GM12878 (cell line): ENCODE data around the gene FOS.

Source experiments
- CBX5 ChIP-seq: sonication (generic); IDR thresholded peaks from 2 replicates; pipeline ENCODE4 v1.6.1; 2016; ENCODE audit warnings: low read depth, moderate library complexity, mild to moderate bottlenecking, inconsistent platforms
- CHD2 ChIP-seq: IDR thresholded peaks from 2 replicates; pipeline ENCODE4 v1.6.1; 2011; ENCODE audit warnings: low read depth, low read length, improper control_type of control experiment, borderline replicate concordance
- EZH2 ChIP-seq: IDR thresholded peaks from 2 replicates; pipeline ENCODE4 v1.6.1; 2012; ENCODE audit warnings: low read depth, mild to moderate bottlenecking, control low read depth, inconsistent platforms, low read length, borderline replicate concordance; ENCODE audit not compliant: control insufficient read depth
- MTA3 ChIP-seq: IDR thresholded peaks from 2 replicates; pipeline ENCODE4 v1.6.1; 2012; ENCODE audit warnings: low read length, inconsistent platforms, borderline replicate concordance
- NFIC ChIP-seq: IDR thresholded peaks from 2 replicates; pipeline ENCODE4 v1.6.1; 2012; ENCODE audit warnings: low read depth, mild to moderate bottlenecking, inconsistent platforms, low read length, moderate library complexity
- NFYB ChIP-seq: IDR thresholded peaks from 2 replicates; pipeline ENCODE4 v1.6.1; 2011; ENCODE audit warnings: low read depth, mild to moderate bottlenecking, low read length, improper control_type of control experiment, moderate library complexity; ENCODE audit not compliant: insufficient read depth
- NR2C1 ChIP-seq: fragments of 450-650 bp; IDR thresholded peaks from 2 replicates; pipeline ENCODE4 v1.6.1; 2017; ENCODE audit warnings: antibody characterized with exemption, mild to moderate bottlenecking, moderate library complexity
- POLR2A ChIP-seq: IDR thresholded peaks from 2 replicates; pipeline ENCODE4 v1.6.1; 2011; ENCODE audit warnings: low read depth, mild to moderate bottlenecking, low read length
- SMC3 ChIP-seq: IDR thresholded peaks from 2 replicates; pipeline ENCODE4 v1.6.1; 2011; ENCODE audit warnings: low read length, improper control_type of control experiment, borderline replicate concordance
- SUPT20H ChIP-seq: IDR thresholded peaks from 2 replicates; pipeline ENCODE4 v1.6.1; 2011; ENCODE audit warnings: low read depth, mild to moderate bottlenecking, low read length, moderate library complexity, borderline replicate concordance; ENCODE audit not compliant: control insufficient read depth
- TAF1 ChIP-seq: IDR thresholded peaks from 2 replicates; pipeline ENCODE4 v1.6.1; 2011; ENCODE audit warnings: mild to moderate bottlenecking, low read depth, low read length, borderline replicate concordance
- ZNF274 ChIP-seq: IDR thresholded peaks from one replicate; pipeline ENCODE4 v1.8.0; 2011; ENCODE audit not compliant: insufficient read length, insufficient read depth
- TF ChIP-seq, protein P1 (sequence below): fragments of 450-650 bp; IDR thresholded peaks from 2 replicates; pipeline ENCODE4 v1.6.1; 2017; ENCODE audit warnings: antibody characterized with exemption, mild to moderate bottlenecking, moderate library complexity
- TF ChIP-seq, protein P2 (sequence below), 3 experiments: IDR thresholded peaks in 2 of 3; conservative IDR thresholded peaks in 1 of 3; 2 replicates each; pipeline ENCODE4 v1.5.1; 2011; ENCODE audit warnings: low read depth in 3 of 3, low read length in 3 of 3, mild to moderate bottlenecking in 3 of 3, control low read depth in 2 of 3, moderate library complexity in 2 of 3, inconsistent platforms in 1 of 3, mixed read lengths in 1 of 3; ENCODE audit not compliant: control insufficient read depth in 2 of 3, insufficient read depth in 1 of 3; ENCODE audit errors: extremely low read depth in 1 of 3

DNA sequence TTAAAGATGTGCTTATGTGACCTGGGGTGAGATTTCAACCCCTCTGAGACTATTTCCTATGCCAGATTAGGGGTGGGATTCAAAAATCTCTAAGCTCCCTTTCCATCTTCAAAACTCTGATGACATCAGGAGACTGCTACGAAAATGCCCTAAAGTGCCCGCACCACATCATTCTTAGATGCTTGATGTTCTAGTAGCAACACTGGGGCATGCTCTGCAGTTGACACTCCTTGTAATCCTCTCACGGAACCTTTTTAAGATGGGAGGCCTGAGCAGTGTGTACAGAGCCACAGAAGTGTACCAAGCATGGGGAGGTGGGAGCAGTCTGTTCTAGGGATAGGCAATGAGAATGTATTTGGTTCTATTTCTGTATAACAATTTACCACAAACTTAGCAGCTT lies 12.2 kb downstream of the FOS start:
- TF ChIP-seq NFIC (no peak), EZH2 (no peak), MTA3 (no peak), TAF1 (no peak), CBX5 (no peak), NR2C1 (no peak), SUPT20H (no peak), CHD2 (no peak), ZNF274 (no peak), POLR2A (no peak), SMC3 (no peak), NFYB (no peak)
- TF ChIP-seq, protein P1, sequence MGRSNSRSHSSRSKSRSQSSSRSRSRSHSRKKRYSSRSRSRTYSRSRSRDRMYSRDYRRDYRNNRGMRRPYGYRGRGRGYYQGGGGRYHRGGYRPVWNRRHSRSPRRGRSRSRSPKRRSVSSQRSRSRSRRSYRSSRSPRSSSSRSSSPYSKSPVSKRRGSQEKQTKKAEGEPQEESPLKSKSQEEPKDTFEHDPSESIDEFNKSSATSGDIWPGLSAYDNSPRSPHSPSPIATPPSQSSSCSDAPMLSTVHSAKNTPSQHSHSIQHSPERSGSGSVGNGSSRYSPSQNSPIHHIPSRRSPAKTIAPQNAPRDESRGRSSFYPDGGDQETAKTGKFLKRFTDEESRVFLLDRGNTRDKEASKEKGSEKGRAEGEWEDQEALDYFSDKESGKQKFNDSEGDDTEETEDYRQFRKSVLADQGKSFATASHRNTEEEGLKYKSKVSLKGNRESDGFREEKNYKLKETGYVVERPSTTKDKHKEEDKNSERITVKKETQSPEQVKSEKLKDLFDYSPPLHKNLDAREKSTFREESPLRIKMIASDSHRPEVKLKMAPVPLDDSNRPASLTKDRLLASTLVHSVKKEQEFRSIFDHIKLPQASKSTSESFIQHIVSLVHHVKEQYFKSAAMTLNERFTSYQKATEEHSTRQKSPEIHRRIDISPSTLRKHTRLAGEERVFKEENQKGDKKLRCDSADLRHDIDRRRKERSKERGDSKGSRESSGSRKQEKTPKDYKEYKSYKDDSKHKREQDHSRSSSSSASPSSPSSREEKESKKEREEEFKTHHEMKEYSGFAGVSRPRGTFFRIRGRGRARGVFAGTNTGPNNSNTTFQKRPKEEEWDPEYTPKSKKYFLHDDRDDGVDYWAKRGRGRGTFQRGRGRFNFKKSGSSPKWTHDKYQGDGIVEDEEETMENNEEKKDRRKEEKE, result no peak
- TF ChIP-seq, protein P2, sequence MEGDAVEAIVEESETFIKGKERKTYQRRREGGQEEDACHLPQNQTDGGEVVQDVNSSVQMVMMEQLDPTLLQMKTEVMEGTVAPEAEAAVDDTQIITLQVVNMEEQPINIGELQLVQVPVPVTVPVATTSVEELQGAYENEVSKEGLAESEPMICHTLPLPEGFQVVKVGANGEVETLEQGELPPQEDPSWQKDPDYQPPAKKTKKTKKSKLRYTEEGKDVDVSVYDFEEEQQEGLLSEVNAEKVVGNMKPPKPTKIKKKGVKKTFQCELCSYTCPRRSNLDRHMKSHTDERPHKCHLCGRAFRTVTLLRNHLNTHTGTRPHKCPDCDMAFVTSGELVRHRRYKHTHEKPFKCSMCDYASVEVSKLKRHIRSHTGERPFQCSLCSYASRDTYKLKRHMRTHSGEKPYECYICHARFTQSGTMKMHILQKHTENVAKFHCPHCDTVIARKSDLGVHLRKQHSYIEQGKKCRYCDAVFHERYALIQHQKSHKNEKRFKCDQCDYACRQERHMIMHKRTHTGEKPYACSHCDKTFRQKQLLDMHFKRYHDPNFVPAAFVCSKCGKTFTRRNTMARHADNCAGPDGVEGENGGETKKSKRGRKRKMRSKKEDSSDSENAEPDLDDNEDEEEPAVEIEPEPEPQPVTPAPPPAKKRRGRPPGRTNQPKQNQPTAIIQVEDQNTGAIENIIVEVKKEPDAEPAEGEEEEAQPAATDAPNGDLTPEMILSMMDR (IDR thresholded peaks at IDR 0.05 in 2 of 3, conservative IDR thresholded peaks at IDR 0.05 in 1 of 3; ENCODE audit: control insufficient read depth in 2 of 3, extremely low read depth in 1 of 3, insufficient read depth in 1 of 3, low read depth in 3 of 3, low read length in 3 of 3), result no peak
